T-helper 17 cell (primary cell): ENCODE measurements around the gene CR1. TPM values are rescaled to one million over a fixed set of nuclear protein-coding genes. Genes with fewer than 3 reads are reported as not detected.

Source experiments
- ATAC-seq: fragments of 150-1000 bp; cut with Tn5 transposase; 2 replicates; pipeline ENCODE4 v1.10.0; 2021; ENCODE audit warnings: mild to moderate bottlenecking, moderate library complexity
- DNase-seq, 3 donors: peaks; one replicate each; pipeline versions ENCODE4 v3.0.0 to v3.0.0-alpha.2; 2020 to 2021
- H3K9me3 ChIP-seq: one replicate; pipeline ENCODE4 v1.7.0; 2013; ENCODE audit warnings: low read length, mild to moderate bottlenecking; ENCODE audit not compliant: control insufficient read depth, poor library complexity, severe bottlenecking
- H3K27ac Mint-ChIP-seq: one replicate; pipeline ENCODE4 v1.8.0; 2022; ENCODE audit warnings: mild to moderate bottlenecking, moderate library complexity, mixed read lengths
- H3K27me3 Mint-ChIP-seq: one replicate; pipeline ENCODE4 v1.8.0; 2022; ENCODE audit warnings: mixed read lengths
- H3K36me3 Mint-ChIP-seq: one replicate; pipeline ENCODE4 v1.8.0; 2022; ENCODE audit warnings: low read depth, mixed read lengths
- H3K4me1 Mint-ChIP-seq: one replicate; pipeline ENCODE4 v1.8.0; 2022; ENCODE audit warnings: mild to moderate bottlenecking, mixed read lengths
- H3K4me3 Mint-ChIP-seq: one replicate; pipeline ENCODE4 v1.8.0; 2022; ENCODE audit warnings: mild to moderate bottlenecking, moderate library complexity, mixed read lengths
- total RNA-seq, 4 donors: library from RNA in 2 of 4; stranded (reverse) in 2 of 4; gene quantifications; one replicate each; pipeline ENCODE4 v1.2.3 and lab custom pipeline; 2022 to 2026

CR1 gene
- total RNA-seq, 2 donors from 2014 or later, result 27.6 to 28.3 TPM

DNA sequence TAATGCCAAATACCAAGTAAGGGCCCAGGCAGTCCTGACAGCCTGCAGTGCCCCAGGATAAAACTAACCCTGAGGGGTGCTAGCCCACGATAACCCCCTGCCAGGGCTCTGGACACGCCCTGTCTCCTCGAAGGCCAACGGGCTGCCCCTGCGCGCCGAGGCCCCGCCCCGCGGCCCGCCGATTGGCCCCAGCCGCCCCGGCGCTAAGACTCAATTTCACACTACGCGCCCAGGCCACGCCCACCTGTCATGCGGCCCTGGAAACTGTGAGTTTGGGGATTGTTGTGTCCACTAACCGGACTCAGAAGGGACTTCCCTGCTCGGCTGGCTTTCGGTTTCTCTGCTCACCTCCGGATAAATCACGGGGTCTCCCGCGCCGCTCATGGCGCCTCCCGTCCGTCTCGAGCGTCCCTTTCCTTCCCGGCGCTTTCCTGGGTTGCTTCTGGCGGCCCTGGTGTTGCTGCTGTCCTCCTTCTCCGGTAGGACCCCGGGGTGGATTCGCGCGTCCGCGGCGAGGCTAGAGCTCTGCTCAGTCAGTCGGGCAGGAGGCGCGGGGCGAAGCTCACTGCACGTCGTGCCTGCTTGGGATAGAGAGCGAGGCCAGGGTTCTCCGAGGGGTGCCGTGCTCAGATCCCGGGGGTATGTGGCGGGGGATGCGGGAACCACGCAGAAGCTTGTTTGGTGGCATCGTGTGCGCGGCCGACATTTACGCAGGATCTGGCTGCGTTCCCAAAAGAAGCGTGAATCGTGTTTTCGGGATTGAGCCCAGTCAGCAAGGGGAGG lies 149.1 kb downstream of the CR1 start, which contains the start of gene CR1L:
Gene CR1L (plus strand): TSS at position 282 of the 783 bp plus-strand sequence. CDS start 101 bp downstream, at position 383.
- no peaks in the 10 kb centered on the region for H3K9me3 ChIP-seq
- peak within 1 kb of the TSS; percentile 19 for H3K27ac Mint-ChIP-seq
- peaks cover 11% of the 10 kb centered on the region for H3K4me1 Mint-ChIP-seq
- peak within 1 kb of the TSS; percentile 78 for H3K4me3 Mint-ChIP-seq
- H3K36me3 Mint-ChIP-seq, result peaks cover 5% of the 10 kb centered on the region
- DNase-seq, result peak; percentile 52 to 63 (median 59)
- peaks cover 19% of the 10 kb centered on the region for H3K27me3 Mint-ChIP-seq
- ATAC-seq, result peak; percentile 99

DNA sequence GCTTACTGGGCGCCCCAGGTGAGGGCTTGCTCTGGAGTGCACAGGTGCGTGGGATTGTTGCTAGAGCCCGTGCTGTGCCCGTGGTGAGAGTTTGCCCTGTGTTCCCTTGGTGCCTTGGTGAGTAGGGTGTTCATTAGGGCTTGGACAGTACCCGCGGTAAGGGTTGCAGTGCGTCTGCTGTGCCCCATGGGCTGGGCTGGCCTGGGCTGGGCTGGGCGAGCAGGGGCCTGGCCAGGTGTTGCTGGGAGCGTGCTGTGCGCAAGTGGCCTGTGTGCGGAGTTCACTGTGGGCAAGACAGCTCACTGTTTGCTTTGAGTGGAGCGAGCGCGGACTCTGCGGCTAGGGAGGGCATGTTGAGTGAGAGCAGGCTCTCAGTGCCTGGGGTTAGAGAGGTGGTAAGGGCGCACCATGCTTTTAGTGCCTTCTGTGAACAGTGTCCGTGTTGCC lies 149.7 kb downstream of the CR1 start:
- H3K4me1 Mint-ChIP-seq, result peaks cover 11% of the 10 kb centered on the region
- peaks cover 5% of the 10 kb centered on the region for H3K36me3 Mint-ChIP-seq
- peaks cover 24% of the 10 kb centered on the region for H3K27me3 Mint-ChIP-seq
- H3K4me3 Mint-ChIP-seq, result peak overlapping the region; percentile 78
- ATAC-seq (no peak), DNase-seq (no peak)
- peak overlapping the region; percentile 19 for H3K27ac Mint-ChIP-seq
- H3K9me3 ChIP-seq, result no peaks in the 10 kb centered on the region

DNA sequence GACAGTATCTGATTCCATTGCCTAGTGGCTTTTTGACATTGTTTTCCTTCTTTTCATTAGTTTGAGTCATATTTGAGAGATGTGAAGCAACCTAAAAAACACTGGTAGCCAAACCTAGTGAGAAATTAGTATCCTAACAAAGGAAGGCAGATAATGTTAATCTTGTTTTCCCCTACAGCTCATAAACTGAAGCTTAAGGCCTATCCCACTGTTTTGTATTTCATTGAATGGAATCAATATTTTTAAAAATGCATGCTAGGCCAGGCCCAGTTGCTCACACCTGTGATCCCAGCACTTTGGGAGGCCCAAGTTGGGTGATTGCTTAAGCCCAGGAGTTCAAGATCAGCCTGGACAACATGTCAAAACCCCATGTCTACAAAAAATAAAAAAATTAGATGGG lies 150.2 kb downstream of the CR1 start:
- Mint-ChIP-seq H3K27me3 (peaks cover 24% of the 10 kb centered on the region), H3K36me3 (peaks cover 5% of the 10 kb centered on the region), H3K27ac (no peak overlapping the region)

DNA sequence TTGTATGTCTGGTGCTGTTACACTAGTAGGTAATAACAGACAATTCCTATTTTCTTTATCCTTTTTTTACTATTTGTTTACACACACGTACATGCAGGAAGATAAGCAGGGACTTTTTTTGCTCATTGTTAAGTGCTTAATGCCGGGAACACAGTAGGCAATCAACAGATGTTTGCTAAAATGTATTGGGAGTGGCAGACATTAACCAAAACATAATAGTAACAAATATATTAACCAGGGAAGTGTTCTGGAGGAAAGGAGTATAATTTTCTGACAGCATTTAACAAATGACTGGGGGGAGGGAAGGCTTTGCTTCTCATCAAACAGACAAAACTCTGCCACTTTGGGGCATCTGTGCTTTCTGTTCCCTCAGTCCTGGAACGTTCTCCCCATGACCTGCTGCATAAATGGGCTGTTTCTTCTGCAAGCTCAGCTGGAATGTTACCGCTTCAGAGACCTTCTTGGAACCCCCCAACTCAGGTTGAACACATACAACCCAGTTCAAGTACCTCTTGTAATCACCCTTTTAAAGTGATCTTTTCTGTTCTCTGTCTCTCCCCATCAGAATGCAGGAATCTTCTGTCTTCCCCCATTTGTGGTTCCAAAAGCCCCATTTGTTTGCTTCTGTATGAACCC lies 151.1 kb downstream of the CR1 start:
- H3K9me3 ChIP-seq, result no peaks in the 10 kb centered on the region
- Mint-ChIP-seq H3K27ac (no peak overlapping the region), H3K4me3 (no peak overlapping the region), H3K27me3 (peaks cover 23% of the 10 kb centered on the region), H3K36me3 (peaks cover 5% of the 10 kb centered on the region), H3K4me1 (peaks cover 11% of the 10 kb centered on the region)
- DNase-seq (no peak), ATAC-seq (no peak)

More for the DNA sequence above, 150.2 kb downstream of the CR1 start:
- DNase-seq (no peak), ATAC-seq (no peak)
- Mint-ChIP-seq H3K4me3 (peak overlapping the region; percentile 51), H3K4me1 (peaks cover 11% of the 10 kb centered on the region)
- H3K9me3 ChIP-seq, result no peaks in the 10 kb centered on the region

DNA sequence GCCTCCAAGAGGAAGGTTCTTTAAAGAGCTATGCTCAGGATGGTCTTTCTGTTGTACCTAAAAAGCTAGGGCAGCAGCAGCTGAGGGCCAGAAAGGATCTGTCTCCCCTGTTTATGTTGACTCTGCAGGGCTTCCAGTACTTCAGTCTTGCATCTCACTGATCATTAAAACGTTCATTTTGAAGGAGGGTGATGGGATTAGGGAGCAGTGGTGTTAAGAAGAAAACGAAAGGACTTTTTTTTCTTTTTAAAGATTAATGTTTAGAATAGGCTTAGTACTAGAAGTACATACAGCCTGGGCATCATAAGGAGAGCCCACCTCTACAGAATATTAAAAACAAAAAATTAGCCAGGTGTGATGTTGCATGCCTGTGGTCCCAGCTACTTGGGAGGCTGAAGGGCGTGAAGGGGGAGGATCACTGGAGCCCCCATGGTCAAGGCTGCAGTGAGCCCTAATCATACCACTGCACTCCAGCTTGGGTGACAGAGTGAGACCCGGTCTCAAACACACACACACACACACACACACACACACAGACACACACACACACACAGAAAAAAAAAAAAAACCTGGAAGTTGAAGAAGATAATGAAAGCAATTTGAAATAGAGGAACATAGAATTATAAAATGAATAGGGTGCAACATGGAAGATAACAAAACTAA lies 151.8 kb downstream of the CR1 start:
- H3K4me3 Mint-ChIP-seq, result no peak overlapping the region
- no peaks in the 10 kb centered on the region for H3K9me3 ChIP-seq
- H3K36me3 Mint-ChIP-seq, result peaks cover 3% of the 10 kb centered on the region
- DNase-seq (no peak), ATAC-seq (no peak)
- no peak overlapping the region for H3K27ac Mint-ChIP-seq
- H3K27me3 Mint-ChIP-seq, result peaks cover 17% of the 10 kb centered on the region
- H3K4me1 Mint-ChIP-seq, result peaks cover 11% of the 10 kb centered on the region

DNA sequence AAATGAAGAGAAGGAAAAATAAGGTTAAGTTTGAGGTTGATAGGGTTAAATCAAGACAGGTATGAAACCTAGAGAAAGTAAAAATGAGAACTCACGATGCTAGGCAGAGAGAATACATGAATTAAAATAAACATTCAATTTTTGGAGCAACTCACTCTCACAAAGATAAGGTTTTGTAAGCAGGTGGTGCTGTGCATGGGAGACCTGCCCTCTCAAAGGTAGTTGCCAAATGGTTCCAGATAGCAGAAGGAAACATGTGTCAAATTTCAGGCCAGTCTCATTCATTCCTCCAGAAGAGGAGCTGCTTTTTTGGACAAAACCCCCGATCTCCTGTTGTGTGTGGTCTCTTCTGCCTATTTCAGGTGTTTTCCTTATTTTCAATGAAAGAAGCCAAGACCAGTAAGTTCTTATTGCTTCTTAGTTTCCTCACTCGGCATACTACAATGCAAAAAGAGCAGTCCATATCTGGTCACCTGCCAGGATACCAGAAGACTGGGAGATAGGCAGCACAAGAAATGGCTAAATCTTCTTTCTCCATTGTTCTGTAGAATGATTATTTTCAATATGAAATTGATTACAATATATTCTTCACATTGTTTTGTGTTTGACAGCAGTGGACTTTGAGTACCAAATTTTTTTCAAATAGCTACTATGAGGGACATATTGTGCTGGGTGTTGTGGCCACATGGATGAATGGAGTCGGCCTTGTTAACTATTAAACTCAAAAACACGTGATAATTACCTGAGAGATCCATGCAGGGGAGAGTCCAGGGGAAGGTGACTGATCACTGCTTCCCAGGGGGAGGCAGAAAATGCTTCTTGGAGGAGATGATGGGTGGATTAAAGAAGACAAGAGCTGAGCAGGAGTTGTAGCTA lies 152.6 kb downstream of the CR1 start:
- no peaks in the 10 kb centered on the region for H3K9me3 ChIP-seq
- Mint-ChIP-seq H3K4me3 (no peak overlapping the region), H3K27ac (no peak overlapping the region), H3K36me3 (peaks cover 3% of the 10 kb centered on the region), H3K27me3 (peaks cover 17% of the 10 kb centered on the region), H3K4me1 (peaks cover 11% of the 10 kb centered on the region)
- ATAC-seq, result no peak
- DNase-seq, result no peak

DNA sequence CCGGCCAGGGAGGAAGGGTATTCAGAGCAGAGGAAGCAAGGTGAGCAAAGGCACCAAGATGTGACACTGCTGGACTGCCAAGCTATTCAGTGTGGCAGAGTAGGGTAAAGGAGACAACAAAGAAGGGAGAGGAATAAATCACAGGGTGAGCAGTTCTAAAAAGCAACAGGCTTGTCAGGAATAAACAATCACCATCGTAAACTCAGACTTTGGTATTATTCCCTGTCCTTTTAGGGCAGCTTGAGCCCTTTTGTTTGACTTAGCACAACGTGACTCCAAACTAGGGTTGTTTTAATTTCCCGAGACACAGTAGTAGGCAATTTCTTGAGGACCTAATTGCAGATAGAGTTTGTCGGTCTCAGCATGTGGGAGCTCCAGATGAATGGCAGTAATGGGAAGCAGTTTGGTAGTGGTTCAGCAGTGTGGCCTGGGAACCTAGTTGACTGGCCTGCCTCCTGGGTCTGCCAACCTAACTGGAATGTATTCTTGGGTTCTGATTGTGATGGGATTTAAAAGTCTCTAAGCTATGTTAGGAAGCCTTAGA lies 153.3 kb downstream of the CR1 start:
- DNase-seq (no peak), ATAC-seq (no peak)
- Mint-ChIP-seq H3K36me3 (peaks cover 3% of the 10 kb centered on the region), H3K4me1 (peaks cover 8% of the 10 kb centered on the region), H3K4me3 (no peak overlapping the region), H3K27me3 (peaks cover 15% of the 10 kb centered on the region), H3K27ac (no peak overlapping the region)
- H3K9me3 ChIP-seq, result no peaks in the 10 kb centered on the region

DNA sequence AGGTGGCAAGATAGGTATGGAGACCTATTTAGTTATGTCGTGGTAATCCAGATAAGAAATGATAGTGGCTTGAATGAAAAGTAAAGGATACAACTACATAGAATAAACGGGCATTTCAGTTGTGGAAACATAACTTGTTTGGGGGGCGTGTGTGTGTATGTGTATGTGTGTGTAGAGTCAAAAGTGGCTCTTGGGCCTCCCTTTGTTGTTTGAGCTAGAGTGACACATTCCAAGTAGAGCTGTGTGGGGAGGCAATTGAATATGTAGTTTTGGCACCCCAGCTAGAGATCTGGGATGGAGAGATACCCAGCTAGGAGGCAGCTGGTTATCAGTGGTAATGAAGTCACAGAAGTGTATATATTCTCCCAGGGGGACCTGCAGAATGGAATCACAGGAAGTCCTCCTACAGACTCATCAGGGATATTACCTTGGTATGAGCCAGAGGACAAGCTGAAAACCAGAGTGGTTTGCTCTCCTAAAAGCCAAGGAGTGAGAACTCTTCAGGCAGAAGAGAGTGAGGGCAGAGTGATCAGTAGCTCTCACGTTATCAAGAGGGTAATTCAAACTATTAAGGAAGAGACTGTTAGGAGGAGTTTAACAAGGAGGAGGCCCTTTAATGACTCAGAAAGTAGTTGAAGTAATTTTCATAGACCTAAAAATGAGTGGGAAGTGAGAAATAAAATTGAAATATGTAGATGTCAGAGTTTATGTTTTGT lies 154.1 kb downstream of the CR1 start:
- H3K4me1 Mint-ChIP-seq, result peaks cover 5% of the 10 kb centered on the region
- H3K27me3 Mint-ChIP-seq, result peaks cover 12% of the 10 kb centered on the region
- H3K4me3 Mint-ChIP-seq, result no peak overlapping the region
- no peak for ATAC-seq
- H3K36me3 Mint-ChIP-seq, result peaks cover 3% of the 10 kb centered on the region
- no peak for DNase-seq
- no peak overlapping the region for H3K27ac Mint-ChIP-seq
- no peaks in the 10 kb centered on the region for H3K9me3 ChIP-seq

DNA sequence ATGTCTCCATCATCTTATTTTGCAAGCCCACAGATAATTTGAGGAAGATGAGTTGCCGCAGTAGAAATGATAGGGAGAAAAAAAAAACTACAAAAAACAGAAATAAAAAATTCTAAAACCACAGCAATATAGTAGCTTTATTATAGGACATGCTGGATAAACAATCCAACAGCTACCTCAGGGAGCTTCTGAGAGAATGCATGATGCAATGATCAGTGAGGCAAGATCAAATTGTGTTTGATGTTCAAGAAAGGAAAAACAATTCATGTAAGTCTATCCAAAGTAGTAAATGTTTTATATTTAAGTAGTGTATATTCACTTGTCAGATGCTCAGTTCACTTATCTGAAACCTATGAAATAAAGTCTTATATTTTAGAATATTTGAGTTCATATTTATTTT lies 155.6 kb downstream of the CR1 start:
- peaks cover 20% of the 10 kb centered on the region for H3K27me3 Mint-ChIP-seq
- H3K4me1 Mint-ChIP-seq, result peaks cover 3% of the 10 kb centered on the region
- no peak overlapping the region for H3K4me3 Mint-ChIP-seq
- H3K9me3 ChIP-seq, result no peaks in the 10 kb centered on the region
- no peak for DNase-seq
- no peak overlapping the region for H3K27ac Mint-ChIP-seq
- no peak for ATAC-seq
- peaks cover 3% of the 10 kb centered on the region for H3K36me3 Mint-ChIP-seq

DNA sequence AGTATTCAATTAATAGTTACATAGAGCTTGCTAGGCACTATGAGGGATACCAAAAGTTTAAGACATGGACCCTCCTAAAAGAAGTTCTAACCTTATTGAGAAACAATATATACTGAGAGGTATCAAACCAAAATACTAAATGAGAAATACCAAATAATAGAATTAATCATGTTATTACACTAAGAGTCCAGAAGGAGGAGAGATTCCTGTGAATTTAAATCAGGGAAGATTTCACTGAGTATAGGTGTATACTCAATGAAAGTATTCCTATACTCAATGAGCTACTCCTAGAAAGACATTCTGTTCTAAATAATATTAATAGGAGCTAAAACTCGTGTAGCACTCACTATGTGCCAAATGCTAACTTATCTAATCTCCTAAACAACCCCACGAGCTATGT lies 158.4 kb downstream of the CR1 start:
- no peak overlapping the region for H3K27ac Mint-ChIP-seq
- H3K9me3 ChIP-seq, result no peaks in the 10 kb centered on the region
- no peak for ATAC-seq
- no peak for DNase-seq
- peaks cover 3% of the 10 kb centered on the region for H3K36me3 Mint-ChIP-seq
- H3K4me3 Mint-ChIP-seq, result no peak overlapping the region
- H3K4me1 Mint-ChIP-seq, result no peaks in the 10 kb centered on the region
- H3K27me3 Mint-ChIP-seq, result peaks cover 36% of the 10 kb centered on the region

DNA sequence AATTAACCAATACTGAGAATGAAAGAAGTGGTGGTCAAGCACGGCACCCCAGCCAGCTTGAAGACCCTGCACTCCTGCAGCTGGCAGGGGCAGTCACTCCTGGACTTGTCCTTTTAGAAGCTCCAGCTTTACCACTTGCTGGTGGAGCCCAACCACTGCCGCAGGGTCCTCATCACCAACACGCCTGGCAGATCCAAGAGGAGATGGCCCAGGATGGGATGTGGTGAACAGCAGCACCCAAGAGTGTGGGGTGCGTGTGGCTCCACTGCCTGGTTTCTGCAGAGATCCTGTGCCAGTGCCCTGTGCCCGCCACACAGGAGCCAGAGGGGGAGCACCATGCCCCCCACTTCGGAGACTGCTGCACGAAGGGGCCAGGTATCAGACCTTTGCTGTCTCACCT lies 162.5 kb downstream of the CR1 start:
- ATAC-seq (no peak), DNase-seq (no peak)
- H3K27me3 Mint-ChIP-seq, result peaks cover 33% of the 10 kb centered on the region
- H3K27ac Mint-ChIP-seq, result peak overlapping the region; percentile 41
- H3K4me3 Mint-ChIP-seq, result no peak overlapping the region
- H3K4me1 Mint-ChIP-seq, result no peaks in the 10 kb centered on the region
- H3K9me3 ChIP-seq, result no peaks in the 10 kb centered on the region
- peaks cover 3% of the 10 kb centered on the region for H3K36me3 Mint-ChIP-seq

DNA sequence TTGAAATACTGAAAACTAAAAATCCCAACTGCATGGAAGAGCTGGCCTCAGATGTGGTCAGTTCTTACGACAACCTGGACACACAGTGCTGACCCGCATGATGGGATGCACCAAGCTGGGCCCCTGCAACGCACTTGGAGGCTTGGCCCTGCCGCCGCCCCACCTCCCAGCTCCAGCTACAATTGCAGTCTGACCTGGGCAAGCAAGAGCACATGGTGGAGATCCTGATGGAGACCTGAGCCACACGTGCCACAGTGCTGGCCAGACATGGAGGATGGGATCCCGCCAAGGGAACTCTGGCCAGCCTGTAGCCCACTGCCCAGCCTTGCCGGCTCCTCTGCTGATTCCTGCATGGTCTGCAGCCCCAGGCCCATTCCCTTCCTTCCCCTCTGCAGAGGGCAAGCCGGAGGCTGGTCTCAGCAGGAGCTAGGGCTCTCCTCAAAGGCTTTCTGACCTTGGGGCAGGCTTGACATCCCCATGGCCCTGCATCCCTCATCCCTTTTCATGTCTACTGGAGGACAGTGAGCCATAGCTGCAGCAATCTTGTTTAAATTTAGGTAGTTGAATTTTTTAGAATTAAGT lies 163.0 kb downstream of the CR1 start:
- ATAC-seq, result no peak

More for the DNA sequence above, 163.0 kb downstream of the CR1 start:
- Mint-ChIP-seq H3K27ac (no peak overlapping the region), H3K4me1 (no peaks in the 10 kb centered on the region), H3K36me3 (peaks cover 3% of the 10 kb centered on the region), H3K4me3 (no peak overlapping the region), H3K27me3 (peaks cover 38% of the 10 kb centered on the region)
- DNase-seq, result no peak
- H3K9me3 ChIP-seq, result no peaks in the 10 kb centered on the region
